Coronary artery (tissue), 2 donors: ENCODE measurements around the gene DLK1.

ENCODE experiments used
- DNase-seq: peaks from one replicate; pipeline ENCODE4 v3.0.0-alpha.2; 2017; ENCODE audit warnings: low spot score
- H3K27ac ChIP-seq, 2 donors: fragments of 200-600 bp; sonication (generic); one replicate each; pipeline ENCODE4 v1.5.1; 2016 to 2019
- H3K4me3 ChIP-seq: fragments of 200-600 bp; sonication (generic); 2 replicates; pipeline ENCODE4 v1.5.1; 2016; ENCODE audit warnings: mild to moderate bottlenecking, moderate library complexity
- TF ChIP-seq, protein P1 (sequence below): fragments of 200-600 bp; sonication (generic); IDR thresholded peaks from one replicate; pipeline ENCODE4 v1.5.1; 2019; ENCODE audit warnings: antibody characterized with exemption

The DLK1 gene

DNA sequence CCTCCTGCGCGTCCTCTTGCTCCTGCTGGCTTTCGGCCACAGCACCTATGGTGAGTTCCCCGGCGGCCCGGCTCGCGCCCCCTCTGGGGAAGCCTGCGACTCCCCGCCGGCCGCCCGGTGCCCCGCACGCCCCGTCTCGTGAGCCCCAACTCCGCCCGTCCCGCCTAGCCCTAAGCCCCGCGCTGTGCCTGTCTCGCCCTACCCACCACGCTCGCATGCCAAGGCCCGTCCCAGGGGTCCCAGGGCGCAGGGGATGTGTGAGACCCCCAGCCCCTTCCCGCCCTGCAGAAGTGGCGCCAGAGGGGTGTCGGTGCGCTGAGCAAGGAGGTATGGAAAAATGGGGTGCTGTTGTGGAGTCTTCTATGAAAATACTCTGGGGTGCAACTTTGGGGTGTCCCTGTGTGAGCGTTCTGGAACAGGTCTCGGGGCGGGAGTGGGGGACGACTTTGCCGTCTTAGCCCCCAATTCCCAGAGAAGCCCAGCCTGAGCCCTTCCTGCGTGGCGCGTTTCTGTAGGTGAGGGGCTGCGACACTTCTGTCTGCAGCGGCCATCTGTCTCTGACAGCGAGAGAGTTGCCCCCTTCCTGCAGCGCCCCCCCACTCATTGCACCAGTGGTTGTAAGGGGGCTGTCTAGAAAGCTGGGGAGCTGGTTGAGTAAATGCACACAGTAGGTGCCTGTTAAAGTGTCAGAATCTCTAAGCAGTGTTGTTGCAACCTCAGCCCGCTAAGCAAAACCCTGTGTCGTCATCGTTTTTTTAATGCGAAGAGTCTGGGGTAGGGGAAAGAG, 587 bp downstream of the DLK1 start:
- DNase-seq: no peak
- no peak overlapping the region for H3K4me3 ChIP-seq
- TF ChIP-seq, protein P1, sequence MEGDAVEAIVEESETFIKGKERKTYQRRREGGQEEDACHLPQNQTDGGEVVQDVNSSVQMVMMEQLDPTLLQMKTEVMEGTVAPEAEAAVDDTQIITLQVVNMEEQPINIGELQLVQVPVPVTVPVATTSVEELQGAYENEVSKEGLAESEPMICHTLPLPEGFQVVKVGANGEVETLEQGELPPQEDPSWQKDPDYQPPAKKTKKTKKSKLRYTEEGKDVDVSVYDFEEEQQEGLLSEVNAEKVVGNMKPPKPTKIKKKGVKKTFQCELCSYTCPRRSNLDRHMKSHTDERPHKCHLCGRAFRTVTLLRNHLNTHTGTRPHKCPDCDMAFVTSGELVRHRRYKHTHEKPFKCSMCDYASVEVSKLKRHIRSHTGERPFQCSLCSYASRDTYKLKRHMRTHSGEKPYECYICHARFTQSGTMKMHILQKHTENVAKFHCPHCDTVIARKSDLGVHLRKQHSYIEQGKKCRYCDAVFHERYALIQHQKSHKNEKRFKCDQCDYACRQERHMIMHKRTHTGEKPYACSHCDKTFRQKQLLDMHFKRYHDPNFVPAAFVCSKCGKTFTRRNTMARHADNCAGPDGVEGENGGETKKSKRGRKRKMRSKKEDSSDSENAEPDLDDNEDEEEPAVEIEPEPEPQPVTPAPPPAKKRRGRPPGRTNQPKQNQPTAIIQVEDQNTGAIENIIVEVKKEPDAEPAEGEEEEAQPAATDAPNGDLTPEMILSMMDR: no peak
- H3K27ac ChIP-seq: no peak overlapping the region

DNA sequence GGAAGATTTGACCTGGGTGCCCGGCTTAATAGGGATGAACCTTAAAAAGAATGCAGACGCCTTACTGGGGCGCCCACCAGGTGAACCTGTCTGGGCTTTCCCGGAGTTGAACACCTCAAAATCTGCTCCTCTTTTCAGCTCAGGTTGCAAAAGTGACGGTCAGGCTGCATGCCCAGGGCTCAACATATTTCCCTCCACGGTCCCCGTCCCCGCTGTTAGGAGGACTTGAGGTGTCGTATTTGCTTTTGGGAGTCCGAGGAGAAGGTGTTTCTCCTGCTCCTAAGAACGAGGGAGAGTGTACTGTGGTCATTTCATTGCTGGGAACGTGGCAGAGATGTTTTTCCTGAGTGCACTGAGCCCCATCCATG, 1.2 kb downstream of the DLK1 start:
- Histone ChIP-seq H3K27ac (no peak overlapping the region), H3K4me3 (no peak overlapping the region)
- DNase-seq: no peak
- TF ChIP-seq, protein P1: no peak

DNA sequence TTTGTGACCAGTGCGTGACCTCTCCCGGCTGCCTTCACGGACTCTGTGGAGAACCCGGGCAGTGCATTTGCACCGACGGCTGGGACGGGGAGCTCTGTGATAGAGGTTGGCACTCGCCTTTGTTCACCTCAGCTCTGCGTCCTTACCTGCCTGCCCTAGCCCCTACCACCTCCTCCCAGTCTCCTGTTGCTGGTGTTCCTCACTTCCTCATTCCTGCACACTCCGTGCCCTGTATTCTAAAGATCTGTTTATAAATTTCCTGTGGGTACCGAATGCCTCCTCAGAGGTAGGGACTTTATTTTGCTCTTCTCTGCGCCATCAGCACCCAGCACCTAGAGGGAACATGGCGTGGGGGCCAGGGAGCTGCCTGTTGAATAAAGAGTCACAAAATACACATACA, 2.3 kb downstream of the DLK1 start:
- TF ChIP-seq, protein P1: no peak
- DNase-seq: no peak
- Histone ChIP-seq H3K4me3 (no peak overlapping the region), H3K27ac (no peak overlapping the region)

DNA sequence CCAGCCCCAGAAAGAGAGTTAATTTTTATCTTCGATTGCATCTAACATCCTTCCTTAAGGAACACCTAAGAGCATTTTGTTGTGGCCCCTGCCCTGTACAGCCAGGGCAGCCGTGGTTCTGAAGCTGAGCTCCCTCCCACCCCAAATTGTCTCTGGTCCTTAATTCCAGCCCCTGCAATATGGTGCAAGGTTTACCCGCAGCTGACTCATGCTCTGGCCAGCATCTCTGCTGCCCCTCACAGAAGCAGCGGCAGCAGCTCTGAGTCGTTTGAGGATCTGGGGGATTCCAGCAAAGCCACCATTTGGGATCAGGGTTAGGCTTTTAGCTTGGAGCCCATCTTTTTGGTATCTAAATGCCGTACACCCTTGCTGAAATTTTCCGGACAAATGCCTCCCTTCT, 3.3 kb downstream of the DLK1 start:
- TF ChIP-seq, protein P1: no peak
- Histone ChIP-seq H3K27ac (no peak overlapping the region), H3K4me3 (no peak overlapping the region)
- DNase-seq: no peak

DNA sequence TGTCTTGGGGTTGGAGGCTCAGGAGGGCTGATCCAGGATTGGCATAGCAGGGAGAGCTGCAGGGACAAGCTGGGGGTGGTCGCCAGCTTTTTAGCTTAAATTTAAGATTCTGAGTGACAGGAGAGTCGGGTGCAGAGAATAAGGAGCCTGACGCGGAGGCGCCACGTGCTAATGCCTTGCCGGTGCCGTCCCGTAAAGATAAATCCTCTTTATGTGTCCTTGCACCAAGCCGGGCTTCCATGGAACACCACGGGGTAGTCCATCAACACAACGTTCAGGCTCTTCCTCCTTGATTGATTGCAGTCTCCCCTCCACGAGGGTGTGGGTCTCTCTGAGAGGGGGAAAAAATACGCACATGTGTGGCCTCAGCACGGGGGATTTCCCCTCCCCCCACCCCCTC, 3.9 kb downstream of the DLK1 start:
- no peak for DNase-seq
- TF ChIP-seq, protein P1: no peak
- Histone ChIP-seq H3K4me3 (no peak overlapping the region), H3K27ac (no peak overlapping the region)

DNA sequence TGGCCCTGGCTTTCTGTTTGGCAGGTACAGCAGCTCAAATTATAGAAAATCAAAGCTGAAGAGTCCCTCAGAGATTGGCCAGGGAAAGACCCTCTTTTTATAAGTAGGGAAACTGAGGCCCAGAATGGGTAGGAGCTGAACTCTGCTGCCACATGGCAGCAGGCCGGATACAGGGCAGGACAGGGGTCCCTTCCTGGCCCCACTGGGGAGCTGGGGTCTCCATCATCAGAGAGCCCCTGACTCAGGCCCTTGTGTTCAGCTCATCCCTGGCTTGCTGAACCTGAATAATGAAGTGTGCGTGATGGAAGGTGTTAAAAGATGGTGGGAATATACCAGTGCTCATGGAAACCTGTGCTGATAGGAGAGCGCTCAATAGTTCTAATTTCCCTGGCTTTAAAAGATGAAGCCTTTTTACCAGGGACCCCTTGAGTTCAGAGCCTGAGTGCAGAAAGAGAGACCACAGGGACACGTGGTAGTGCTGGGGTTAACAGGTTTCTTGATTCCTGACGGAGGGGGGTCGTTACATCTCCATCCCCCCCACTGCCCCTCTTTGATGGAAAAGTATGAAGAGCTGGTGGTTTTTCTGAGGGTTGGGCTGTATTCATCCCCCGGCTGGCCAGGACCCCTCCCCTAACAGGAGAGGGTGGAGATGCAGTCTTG, 4.4 kb downstream of the DLK1 start:
- no peak for DNase-seq
- Histone ChIP-seq H3K27ac (no peak overlapping the region), H3K4me3 (no peak overlapping the region)
- TF ChIP-seq, protein P1: no peak
